GM12878 (cell line): ENCODE data around the gene MTFR2. TPM values are rescaled to one million over a fixed set of nuclear protein-coding genes. Genes with fewer than 3 reads are reported as not detected.

Source experiments
- ATAC-seq: fragments of 200-7000 bp; cut with Tn5 transposase; 3 replicates; pipeline ENCODE4 v1.9.1; 2020; ENCODE audit warnings: mild to moderate bottlenecking, moderate library complexity
- BruUV-seq: library from RNA; stranded (reverse); fragments of 400-500 nt; replicated peaks from 2 replicates; lab custom pipeline; 2021; lab: Mats Ljungman, UMichigan
- CTCF ChIA-PET: fragments of 300-600 bp; sonication (Branson Sonifier 250); formaldehyde crosslinking; extraction: SDS; loops from one replicate; lab custom pipeline; 2021; ENCODE audit warnings: inconsistent platforms; lab: Yijun Ruan, JAX
- POLR2A ChIA-PET: fragments of 350-600 bp; formaldehyde crosslinking; extraction: SDS; loops from one replicate; lab custom pipeline; 2021; ENCODE audit warnings: inconsistent platforms; lab: Charles Lee
- RAD21 ChIA-PET: fragments of 300-600 bp; sonication (Branson Sonifier 250); formaldehyde crosslinking; loops from one replicate; lab custom pipeline; 2023; ENCODE audit warnings: antibody characterized with exemption; ENCODE audit not compliant: unreplicated experiment; lab: Charles Lee
- SMC1A ChIA-PET: fragments of 300-600 bp; sonication (Branson Sonifier 250); formaldehyde crosslinking; loops from one replicate; lab custom pipeline; 2023; ENCODE audit not compliant: unreplicated experiment, uncharacterized antibody; lab: Charles Lee
- DNase-seq: peaks from one replicate; pipeline ENCODE4 v3.0.0-alpha.2; 2011; ENCODE audit warnings: low read depth, low spot score
- FAIRE-seq: peaks from 3 replicates; lab custom pipeline; 2011; peaks lifted over from hg19 to GRCh38; lab: Jason Lieb, UNC
- H2AFZ ChIP-seq: 2 replicates; pipeline ENCODE4 v1.6.0; 2011; ENCODE audit warnings: low read depth, low read length, control low read depth; ENCODE audit not compliant: control insufficient read depth
- H3K27ac ChIP-seq: 2 replicates; pipeline ENCODE4 v1.5.1; 2011; ENCODE audit warnings: control low read depth; ENCODE audit not compliant: control insufficient read depth, insufficient read depth
- H3K27me3 ChIP-seq, 2 experiments: replicated peaks in 1 of 2; 2 replicates each; pipeline versions ENCODE4 v1.6.0 to v1.6.1; 2011; ENCODE audit warnings: low read length in 1 of 2; ENCODE audit not compliant: control insufficient read depth in 2 of 2, insufficient read depth in 2 of 2
- H3K36me3 ChIP-seq, 2 experiments: 2 replicates each; pipeline ENCODE4 v1.5.1; 2011; ENCODE audit warnings: low read length in 1 of 2; ENCODE audit not compliant: control insufficient read depth in 2 of 2, insufficient read depth in 2 of 2
- H3K4me1 ChIP-seq: 2 replicates; pipeline ENCODE4 v1.6.1; 2011; ENCODE audit warnings: mild to moderate bottlenecking, low read length, moderate library complexity, mixed read lengths; ENCODE audit not compliant: control insufficient read depth, insufficient read depth
- H3K4me2 ChIP-seq: 2 replicates; pipeline ENCODE4 v1.6.0; 2011; ENCODE audit warnings: control low read depth; ENCODE audit not compliant: control insufficient read depth, insufficient read depth
- H3K4me3 ChIP-seq: fragments of 200-600 bp; sonication (generic); 2 replicates; pipeline ENCODE4 v1.5.1; 2016
- H3K79me2 ChIP-seq: 2 replicates; pipeline ENCODE4 v1.6.0; 2011; ENCODE audit warnings: low read length; ENCODE audit not compliant: control insufficient read depth, insufficient read depth
- H3K9ac ChIP-seq: 2 replicates; pipeline ENCODE4 v1.8.0; 2011; ENCODE audit warnings: low read length, control low read depth, mixed read lengths; ENCODE audit not compliant: control insufficient read depth, insufficient read depth
- H3K9me3 ChIP-seq: replicated peaks from 3 replicates; pipeline ENCODE4 v1.5.1; 2011; ENCODE audit warnings: mild to moderate bottlenecking, low read length; ENCODE audit not compliant: control insufficient read depth, insufficient read depth
- H4K20me1 ChIP-seq: 2 replicates; pipeline ENCODE4 v1.6.0; 2011; ENCODE audit not compliant: control insufficient read depth, insufficient read depth
- MYB ChIP-seq: fragments of 150-350 bp; IDR thresholded peaks from 2 replicates; pipeline ENCODE4 v1.6.1; 2014; ENCODE audit warnings: mild to moderate bottlenecking, low read depth, low read length, borderline replicate concordance
- NR2C1 ChIP-seq: fragments of 450-650 bp; IDR thresholded peaks from 2 replicates; pipeline ENCODE4 v1.6.1; 2017; ENCODE audit warnings: antibody characterized with exemption, mild to moderate bottlenecking, moderate library complexity
- PAX5 ChIP-seq: IDR thresholded peaks from 2 replicates; pipeline ENCODE4 v1.6.1; 2011; ENCODE audit warnings: low read depth, low read length, borderline replicate concordance
- POLR2AphosphoS2 ChIP-seq: IDR thresholded peaks from 2 replicates; pipeline ENCODE4 v1.6.1; 2011; ENCODE audit warnings: low read depth, mild to moderate bottlenecking, low read length, improper control_type of control experiment, moderate library complexity
- RUNX3 ChIP-seq: IDR thresholded peaks from 2 replicates; pipeline ENCODE4 v1.6.1; 2012; ENCODE audit warnings: low read length, inconsistent platforms
- SMAD5 ChIP-seq: IDR thresholded peaks from 2 replicates; pipeline ENCODE4 v1.6.1; 2016; ENCODE audit warnings: antibody characterized with exemption, low read depth
- TCF3 ChIP-seq: IDR thresholded peaks from 2 replicates; pipeline ENCODE4 v1.6.1; 2012; ENCODE audit warnings: low read depth, mild to moderate bottlenecking, low read length, borderline replicate concordance; ENCODE audit not compliant: insufficient read depth
- WGBS: methylation state at CpG from one replicate; pipeline ENCODE4 v1.1.6; 2016; ENCODE audit warnings: low lambda C conversion rate; ENCODE audit not compliant: insufficient replicate concordance, insufficient coverage; ENCODE audit errors: missing lambda C conversion rate; 5-methylcytosine and 5-hydroxymethylcytosine counted together
- in situ Hi-C: fragments of 300-500 bp; cut with MboI; formaldehyde crosslinking; loops from 9 replicates; pipeline ENCODE4 v1.14.3; 2018; ENCODE audit warnings: mixed read lengths
- intact Hi-C: fragments of 100-400 bp; cut with micrococcal nuclease; formaldehyde crosslinking; loops from one replicate; pipeline ENCODE4 v1.14.2; 2022; ENCODE audit not compliant: unreplicated experiment
- polyA plus RNA-seq, 11 experiments: library from polyadenylated mRNA; depleted of rRNA in 4 of 11; unstranded in 6 of 11; stranded (reverse) in 5 of 11; fragments of >200 nt; fragmentation: Nextera tagmentation in 4 of 11; fragmentation: Illumina TruSeq in 1 of 11; extraction: Ambion mirVana in 4 of 11; extraction: Trizol in 1 of 11; gene quantifications; 1 replicate in 1 of 11; 2 replicates in 10 of 11; pipeline versions ENCODE4 v1.2.1 to v1.2.3, GENCODE V29; 2011 to 2016; ENCODE audit warnings: inconsistent platforms in 2 of 11, missing spikeins in 2 of 11, low read depth in 1 of 11
- total RNA-seq, 4 experiments: library from RNA; depleted of rRNA in 3 of 4; stranded (reverse); fragments of >200 nt in 3 of 4; fragmentation: Illumina TruSeq in 1 of 4; extraction: Trizol in 1 of 4; gene quantifications; 2 replicates each; pipeline versions ENCODE4 v1.2.1 to v1.2.3, GENCODE V29; 2013 to 2021

MTFR2 gene
- total and polyA plus RNA-seq, 10 of the 15 experiments (the other 5 are each of a cell fraction or from before 2014, with no cell fraction given) = 7.3 to 33.5 (median 25.3) TPM

- H3K27ac ChIP-seq = peak overlapping the region; percentile 8; the same call in 1 of the 2 replicates
- peaks cover 18% of the 10 kb centered on the region for H3K79me2 ChIP-seq
- no peaks in the 10 kb centered on the region for H3K4me1 ChIP-seq
- FAIRE-seq (no peak), ATAC-seq (no peak), DNase-seq (no peak)
- CTCF ChIA-PET = interaction anchor here (1.3 to 4.8 kb wide), 5 partner anchors 9 to 66 kb away, joined by 3 to 20 read pairs (median 5); no protein-coding TSS in a partner anchor
- TF ChIP-seq PAX5 = 0 out of 2 replicates have a peak, but pooled peaks have one; percentile 8
- TF ChIP-seq TCF3 = no peak
- intact Hi-C loops = loop anchor here (2.0 kb wide), 1 partner anchor 37 kb away; the partner anchor contains the start of gene BCLAF1
- WGBS = 75% methylated on average over 4 of the region's 4 CpGs
- no peaks in the 10 kb centered on the region for H3K9me3 ChIP-seq
- POLR2A ChIA-PET = interaction anchor here (1.0 to 8.4 kb wide), 5 partner anchors 8 to 42 kb away, joined by 3 to 59 read pairs (median 5); partner anchors contain the start of gene BCLAF1
- RAD21 ChIA-PET = interaction anchor here (0.8 to 1.6 kb wide), 3 partner anchors 34 to 66 kb away, joined by 3 to 6 read pairs (median 4); partner anchors contain the start of gene BCLAF1
- H3K27me3 ChIP-seq = no peaks in the 10 kb centered on the region
- H3K4me2 ChIP-seq = peak overlapping the region; percentile 90
- no peaks in the 10 kb centered on the region for H4K20me1 ChIP-seq
- H3K4me3 ChIP-seq = peak overlapping the region; percentile 80; the same call in 1 of the 2 replicates
- no peak overlapping the region for H3K9ac ChIP-seq
- in situ Hi-C loops = no loop called here
- no peaks in the 10 kb centered on the region; a peak in 1 of 4 replicates for H3K36me3 ChIP-seq
- no TSS peak for BruUV-seq
- SMC1A ChIA-PET = interaction anchor here (1.1 to 3.6 kb wide), 7 partner anchors 9 to 66 kb away, joined by 4 to 19 read pairs (median 9); no protein-coding TSS in a partner anchor
- no peak overlapping the region for H2AFZ ChIP-seq
Measured at GRCh38 chr6:136251394-136251793, 1.3 kb upstream of the MTFR2 start.

- in situ Hi-C loops = no loop called here
- TSS peak; percentile 57 for BruUV-seq
Measured at GRCh38 chr6:136250686-136251008, 536 bp upstream of the MTFR2 start.

More at GRCh38 chr6:136250686-136251008, 536 bp upstream of the MTFR2 start:
- Histone ChIP-seq H3K36me3 (no peaks in the 10 kb centered on the region; a peak in 1 of 4 replicates), H3K9me3 (no peaks in the 10 kb centered on the region), H3K4me2 (peak overlapping the region; percentile 90), H3K27me3 (no peaks in the 10 kb centered on the region), H3K27ac (0 out of 2 replicates have a peak overlapping the region, but pooled peaks have one; percentile 2), H3K79me2 (peaks cover 18% of the 10 kb centered on the region), H4K20me1 (no peaks in the 10 kb centered on the region), H3K9ac (peak overlapping the region; percentile 68), H3K4me1 (no peaks in the 10 kb centered on the region), H3K4me3 (peak overlapping the region; percentile 80), H2AFZ (peak overlapping the region; percentile 15)
- SMC1A ChIA-PET = interaction anchor here (0.8 to 3.6 kb wide), 12 partner anchors 10 to 67 kb away, joined by 3 to 19 read pairs (median 5); partner anchors contain the start of gene BCLAF1
- POLR2A ChIA-PET = interaction anchor here (0.5 to 8.4 kb wide), 6 partner anchors 9 to 42 kb away, joined by 3 to 59 read pairs (median 4); partner anchors contain the start of gene BCLAF1
- intact Hi-C loops = loop anchor here (2.0 kb wide), 1 partner anchor 38 kb away; the partner anchor contains the start of gene BCLAF1
- CTCF ChIA-PET = interaction anchor here (0.7 to 4.8 kb wide), 9 partner anchors 8 to 477 kb away, joined by 3 to 20 read pairs (median 4); no protein-coding TSS in a partner anchor
- ATAC-seq = peak; percentile 16
- DNase-seq = no peak
- FAIRE-seq = no peak
- RAD21 ChIA-PET = interaction anchor here (1.0 to 1.6 kb wide), 4 partner anchors 16 to 66 kb away, joined by 4 to 8 read pairs (median 5); partner anchors contain the start of gene BCLAF1
- 0% methylated on average over 8 of the region's 8 CpGs for WGBS
- TF ChIP-seq POLR2AphosphoS2 (0 out of 2 replicates have a peak, but pooled peaks have one; percentile 27), RUNX3 (no peak), MYB (no peak), SMAD5 (no peak), NR2C1 (no peak)
